Stomach (tissue), 4 donors: ENCODE measurements around the gene PCDHGA6.

Source experiments
- EP300 ChIP-seq: sonication (generic); formaldehyde crosslinking; IDR thresholded peaks from one replicate; pipeline ENCODE4 v1.6.1; 2017; ENCODE audit warnings: antibody characterized with exemption
- TF ChIP-seq, protein P1 (sequence below), 7 experiments: fragments of 450-650 bp in 4 of 7; fragments of 200-600 bp in 3 of 7; sonication (generic) in 3 of 7; IDR thresholded peaks; one replicate each; pipeline ENCODE4 v1.5.1; 2016 to 2019; ENCODE audit warnings: antibody characterized with exemption in 7 of 7, control low read depth in 2 of 7, mild to moderate bottlenecking in 1 of 7

DNA sequence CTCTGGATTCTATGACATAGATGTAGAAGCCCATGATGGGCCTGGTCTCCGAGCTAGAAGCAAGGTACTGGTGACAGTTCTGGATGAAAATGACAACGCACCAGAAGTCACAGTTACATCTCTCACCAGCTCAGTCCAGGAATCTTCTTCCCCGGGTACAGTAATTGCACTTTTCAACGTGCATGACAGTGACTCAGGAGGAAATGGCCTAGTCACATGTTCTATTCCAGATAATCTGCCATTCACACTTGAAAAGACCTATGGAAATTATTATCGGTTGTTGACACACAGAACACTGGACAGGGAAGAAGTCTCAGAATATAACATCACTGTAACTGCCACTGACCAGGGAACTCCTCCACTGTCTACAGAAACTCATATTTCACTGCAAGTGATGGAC is 17.6 kb upstream of the PCDHGA6 start:
- TF ChIP-seq, protein P1, sequence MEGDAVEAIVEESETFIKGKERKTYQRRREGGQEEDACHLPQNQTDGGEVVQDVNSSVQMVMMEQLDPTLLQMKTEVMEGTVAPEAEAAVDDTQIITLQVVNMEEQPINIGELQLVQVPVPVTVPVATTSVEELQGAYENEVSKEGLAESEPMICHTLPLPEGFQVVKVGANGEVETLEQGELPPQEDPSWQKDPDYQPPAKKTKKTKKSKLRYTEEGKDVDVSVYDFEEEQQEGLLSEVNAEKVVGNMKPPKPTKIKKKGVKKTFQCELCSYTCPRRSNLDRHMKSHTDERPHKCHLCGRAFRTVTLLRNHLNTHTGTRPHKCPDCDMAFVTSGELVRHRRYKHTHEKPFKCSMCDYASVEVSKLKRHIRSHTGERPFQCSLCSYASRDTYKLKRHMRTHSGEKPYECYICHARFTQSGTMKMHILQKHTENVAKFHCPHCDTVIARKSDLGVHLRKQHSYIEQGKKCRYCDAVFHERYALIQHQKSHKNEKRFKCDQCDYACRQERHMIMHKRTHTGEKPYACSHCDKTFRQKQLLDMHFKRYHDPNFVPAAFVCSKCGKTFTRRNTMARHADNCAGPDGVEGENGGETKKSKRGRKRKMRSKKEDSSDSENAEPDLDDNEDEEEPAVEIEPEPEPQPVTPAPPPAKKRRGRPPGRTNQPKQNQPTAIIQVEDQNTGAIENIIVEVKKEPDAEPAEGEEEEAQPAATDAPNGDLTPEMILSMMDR (IDR thresholded peaks at IDR 0.05) = no peak
- no peak for TF ChIP-seq EP300
